IMR-90 (cell line): Measurements from ENCODE around the gene FCHO1. TPM values are rescaled to one million over a fixed set of nuclear protein-coding genes. Genes with fewer than 3 reads are reported as not detected.

ENCODE experiments used
- ATAC-seq: fragments of 200-7000 bp; cut with Tn5 transposase; 2 replicates; pipeline ENCODE4 v1.9.1; 2020; ENCODE audit warnings: low read depth, mild to moderate bottlenecking, moderate library complexity
- BruUV-seq: library from RNA; stranded (reverse); fragments of 400-500 nt; replicated peaks from 2 replicates; lab custom pipeline; 2021; lab: Mats Ljungman, UMichigan
- CTCF ChIA-PET: fragments of 300-600 bp; formaldehyde crosslinking; extraction: SDS; loops from one replicate; lab custom pipeline; 2021; ENCODE audit warnings: antibody characterized with exemption; lab: Yijun Ruan, JAX
- POLR2A ChIA-PET: fragments of 300-600 bp; sonication (Branson Sonifier 250); formaldehyde crosslinking; loops from one replicate; lab custom pipeline; 2022; ENCODE audit warnings: antibody characterized with exemption; ENCODE audit not compliant: unreplicated experiment; lab: Charles Lee
- DNase-seq: peaks from one replicate; pipeline ENCODE4 v3.0.0; 2013
- H2AFZ ChIP-seq: replicated peaks from 2 replicates; pipeline ENCODE3; 2013; ENCODE audit warnings: low read length, mild to moderate bottlenecking; ENCODE audit not compliant: poor library complexity
- H2AK5ac ChIP-seq: 2 replicates; pipeline ENCODE4 v1.6.1; 2013; ENCODE audit warnings: low read depth, low read length, inconsistent platforms
- H2AK9ac ChIP-seq: replicated peaks from 2 replicates; pipeline ENCODE3; 2013; ENCODE audit warnings: mild to moderate bottlenecking, low read depth, low read length, moderate library complexity; ENCODE audit not compliant: poor library complexity
- H2BK120ac ChIP-seq: 2 replicates; pipeline ENCODE4 v1.6.1; 2013; ENCODE audit warnings: low read depth, low read length, inconsistent platforms
- H2BK15ac ChIP-seq: 3 replicates; pipeline ENCODE4 v1.6.1; 2013; ENCODE audit warnings: low read depth, low read length, inconsistent platforms
- H2BK20ac ChIP-seq: 2 replicates; pipeline ENCODE4 v1.6.1; 2013; ENCODE audit warnings: low read depth, mild to moderate bottlenecking, inconsistent platforms, low read length, moderate library complexity
- H2BK5ac ChIP-seq: 2 replicates; pipeline ENCODE4 v1.6.1; 2013; ENCODE audit warnings: mild to moderate bottlenecking, low read depth, low read length, inconsistent platforms; ENCODE audit not compliant: poor library complexity, severe bottlenecking
- H3K14ac ChIP-seq: replicated peaks from 2 replicates; pipeline ENCODE4 v1.6.1; 2013; ENCODE audit warnings: low read depth, low read length, inconsistent platforms
- H3K18ac ChIP-seq: 2 replicates; pipeline ENCODE4 v1.6.1; 2013; ENCODE audit warnings: low read depth, low read length, control low read depth
- H3K23ac ChIP-seq: 2 replicates; pipeline ENCODE4 v1.6.1; 2013; ENCODE audit warnings: low read depth, low read length, inconsistent platforms
- H3K27ac ChIP-seq: 2 replicates; pipeline ENCODE4 v1.5.1; 2013; ENCODE audit warnings: mild to moderate bottlenecking, control low read depth, low read length; ENCODE audit not compliant: insufficient read depth
- H3K27me3 ChIP-seq: 2 replicates; pipeline ENCODE4 v1.6.1; 2013; ENCODE audit warnings: low read length; ENCODE audit not compliant: control insufficient read depth, insufficient read depth
- H3K36me3 ChIP-seq: 2 replicates; pipeline ENCODE4 v1.6.1; 2013; ENCODE audit warnings: low read length, mixed read lengths; ENCODE audit not compliant: control insufficient read depth, insufficient read depth
- H3K4ac ChIP-seq: 2 replicates; pipeline ENCODE4 v1.6.1; 2013; ENCODE audit warnings: low read depth, low read length, inconsistent platforms
- H3K4me1 ChIP-seq: 2 replicates; pipeline ENCODE4 v1.6.1; 2013; ENCODE audit warnings: low read length, mixed read lengths; ENCODE audit not compliant: control insufficient read depth, insufficient read depth
- H3K4me2 ChIP-seq: 2 replicates; pipeline ENCODE4 v1.6.1; 2013; ENCODE audit warnings: low read depth, mild to moderate bottlenecking, control low read depth, low read length, moderate library complexity
- H3K4me3 ChIP-seq: 2 replicates; pipeline ENCODE4 v1.5.1; 2013; ENCODE audit warnings: low read depth, mild to moderate bottlenecking, control low read depth, low read length, moderate library complexity; ENCODE audit not compliant: insufficient read depth
- H3K56ac ChIP-seq: 2 replicates; pipeline ENCODE4 v1.6.1; 2013; ENCODE audit warnings: low read length, inconsistent platforms; ENCODE audit not compliant: insufficient read depth; ENCODE audit errors: extremely low read depth
- H3K79me1 ChIP-seq, 2 experiments: 2 replicates each; pipeline ENCODE4 v1.6.1; 2013; ENCODE audit warnings: low read length in 2 of 2, inconsistent platforms in 1 of 2, low read depth in 1 of 2
- H3K9ac ChIP-seq: 2 replicates; pipeline ENCODE4 v1.6.1; 2013; ENCODE audit warnings: low read depth, low read length, control low read depth
- H3K9me1 ChIP-seq: 2 replicates; pipeline ENCODE4 v1.6.1; 2013; ENCODE audit warnings: low read length, inconsistent platforms; ENCODE audit not compliant: insufficient read depth
- H3K9me3 ChIP-seq: 2 replicates; pipeline ENCODE4 v1.6.1; 2013; ENCODE audit warnings: low read length; ENCODE audit not compliant: control insufficient read depth, insufficient read depth
- H4K20me1 ChIP-seq: 2 replicates; pipeline ENCODE4 v1.6.1; 2013; ENCODE audit warnings: low read length, inconsistent platforms; ENCODE audit not compliant: insufficient read depth
- H4K5ac ChIP-seq: 2 replicates; pipeline ENCODE4 v1.6.1; 2013; ENCODE audit warnings: mild to moderate bottlenecking, low read depth, low read length, control low read depth
- H4K8ac ChIP-seq, 2 experiments: 2 replicates each; pipeline ENCODE4 v1.6.1; 2013; ENCODE audit warnings: low read depth in 2 of 2, low read length in 2 of 2, control low read depth in 1 of 2, inconsistent platforms in 1 of 2
- H4K91ac ChIP-seq: 2 replicates; pipeline ENCODE4 v1.6.1; 2013; ENCODE audit warnings: low read depth, low read length, inconsistent platforms; ENCODE audit not compliant: insufficient read depth
- FOS ChIP-seq: fragments of 150-350 bp; IDR thresholded peaks from 2 replicates; pipeline ENCODE4 v1.6.1; 2016; ENCODE audit warnings: low read depth, low read length
- MAFK ChIP-seq: IDR thresholded peaks from 2 replicates; pipeline ENCODE4 v1.6.1; 2012; ENCODE audit warnings: low read depth, low read length, improper control_type of control experiment
- MAZ ChIP-seq: IDR thresholded peaks from 2 replicates; pipeline ENCODE4 v1.6.1; 2012; ENCODE audit warnings: low read depth, mild to moderate bottlenecking, low read length, improper control_type of control experiment, moderate library complexity, borderline replicate concordance
- WGBS, 2 experiments: methylation state at CpG; one replicate each; pipeline versions ENCODE4 v1.1.5 to v1.1.7; 2013; ENCODE audit warnings: missing lambda C conversion rate in 2 of 2; ENCODE audit not compliant: insufficient read length in 1 of 2; ENCODE audit errors: extremely low coverage in 2 of 2; 5-methylcytosine and 5-hydroxymethylcytosine counted together
- dilution Hi-C: fragments of 300-500 bp; cut with HindIII; formaldehyde crosslinking; loops from one replicate; pipeline ENCODE4 v1.14.3; 2018; ENCODE audit warnings: low sequenced_read_pairs; ENCODE audit not compliant: unreplicated experiment
- in situ Hi-C: fragments of 300-500 bp; cut with MboI; formaldehyde crosslinking; loops from 3 replicates; pipeline ENCODE4 v1.14.3; 2019; ENCODE audit warnings: low sequenced_read_pairs, inconsistent platforms, mixed read lengths
- intact Hi-C: fragments of 100-400 bp; cut with micrococcal nuclease; formaldehyde crosslinking; loops from 2 replicates; pipeline ENCODE4 v1.10.0; 2022
- polyA plus RNA-seq, 3 experiments: library from polyadenylated mRNA; depleted of rRNA; stranded (reverse); fragments of >200 nt; gene quantifications; 2 replicates each; pipeline ENCODE4 v1.2.3, GENCODE V29; 2012; ENCODE audit warnings: low replicate concordance in 1 of 3
- total RNA-seq: library from RNA; depleted of rRNA; stranded (reverse); fragments of >200 nt; gene quantifications from 2 replicates; pipeline ENCODE4 v1.2.3, GENCODE V29; 2012
- TF ChIP-seq, protein P1 (sequence below): fragments of 150-350 bp; IDR thresholded peaks from 2 replicates; pipeline ENCODE4 v1.6.1; 2016; ENCODE audit warnings: low read depth, mild to moderate bottlenecking, low read length, moderate library complexity, borderline replicate concordance

FCHO1 gene
- total and polyA plus RNA-seq, 2 of the 4 experiments (the other 2 are of a cell fraction) = 0.18 to 1.0 TPM

DNA sequence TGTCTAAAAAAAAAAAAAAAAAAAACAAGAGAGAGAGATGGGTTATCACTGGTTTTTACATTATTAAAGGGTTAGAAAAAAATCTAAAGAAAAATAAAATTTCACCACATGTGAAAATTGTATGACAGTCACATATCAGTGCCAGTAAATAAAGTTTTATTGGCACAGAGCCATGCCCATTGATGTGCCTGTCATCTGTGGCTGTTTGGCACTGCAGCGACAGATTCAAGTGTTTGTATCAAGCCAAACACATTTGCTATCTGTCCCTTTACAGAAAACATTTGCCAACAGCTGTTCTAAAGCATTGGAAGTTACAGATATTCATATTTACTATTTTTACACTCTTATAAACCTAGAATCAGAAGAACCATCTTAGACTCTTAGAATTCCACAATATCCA lies 16.3 kb downstream of the FCHO1 start:
- Histone ChIP-seq H3K4me1 (no peaks in the 10 kb centered on the region), H4K20me1 (no peaks in the 10 kb centered on the region), H2BK5ac (no peak overlapping the region), H3K27ac (no peak overlapping the region), H2AK9ac (no peak overlapping the region), H3K27me3 (peaks cover 3% of the 10 kb centered on the region; the same call in 1 of the 2 replicates), H2BK15ac (no peak overlapping the region), H4K8ac (no peak overlapping the region), H3K4ac (no peak overlapping the region), H4K91ac (no peak overlapping the region), H3K36me3 (no peaks in the 10 kb centered on the region), H2AK5ac (no peak overlapping the region), H3K56ac (no peak overlapping the region), H3K14ac (no peak overlapping the region), H2BK120ac (no peak overlapping the region), H2BK20ac (no peak overlapping the region), H3K9me1 (no peaks in the 10 kb centered on the region), H2AFZ (no peak overlapping the region), H3K4me2 (no peak overlapping the region), H4K5ac (no peak overlapping the region), H3K4me3 (no peak overlapping the region), H3K9me3 (no peaks in the 10 kb centered on the region), H3K79me1 (no peaks in the 10 kb centered on the region), H3K18ac (no peak overlapping the region), H3K23ac (no peak overlapping the region), H3K9ac (no peak overlapping the region)
- no TSS peak for BruUV-seq
- ChIA-PET POLR2A (no interaction called here), CTCF (interaction anchor here (1.1 to 1.7 kb wide), 4 partner anchors 29 to 65 kb away, joined by 3 to 7 read pairs (median 6); no protein-coding TSS in a partner anchor)
- in situ Hi-C loops (no loop called here), dilution Hi-C loops (no loop called here), intact Hi-C loops (loop anchor here (10.0 kb wide), 2 partner anchors 273 to 313 kb away; no protein-coding TSS in a partner anchor)
- DNase-seq (no peak), ATAC-seq (no peak)
- no peak for TF ChIP-seq MAZ
- no peak for TF ChIP-seq FOS
- TF ChIP-seq, protein P1, sequence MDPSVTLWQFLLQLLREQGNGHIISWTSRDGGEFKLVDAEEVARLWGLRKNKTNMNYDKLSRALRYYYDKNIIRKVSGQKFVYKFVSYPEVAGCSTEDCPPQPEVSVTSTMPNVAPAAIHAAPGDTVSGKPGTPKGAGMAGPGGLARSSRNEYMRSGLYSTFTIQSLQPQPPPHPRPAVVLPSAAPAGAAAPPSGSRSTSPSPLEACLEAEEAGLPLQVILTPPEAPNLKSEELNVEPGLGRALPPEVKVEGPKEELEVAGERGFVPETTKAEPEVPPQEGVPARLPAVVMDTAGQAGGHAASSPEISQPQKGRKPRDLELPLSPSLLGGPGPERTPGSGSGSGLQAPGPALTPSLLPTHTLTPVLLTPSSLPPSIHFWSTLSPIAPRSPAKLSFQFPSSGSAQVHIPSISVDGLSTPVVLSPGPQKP = no peak
- no peak for TF ChIP-seq MAFK
- 0% methylated on average over 1 of the region's 1 CpG; no CpG with 5 or more reads in 1 of the 2 experiments for WGBS, 2 experiments
